Right lobe of liver (tissue), 4 donors: ENCODE data around the gene SPOCD1.

Experiments used
- CTCF ChIP-seq, 4 donors: fragments of 200-600 bp in 3 of 4; fragments of 450-650 bp in 1 of 4; IDR thresholded peaks; one replicate each; pipeline versions ENCODE4 v1.5.1 to v1.8.0; 2016 to 2022; ENCODE audit warnings: antibody characterized with exemption in 4 of 4, mild to moderate bottlenecking in 2 of 4
- POLR2A ChIP-seq: fragments of 450-650 bp; IDR thresholded peaks from one replicate; pipeline ENCODE4 v1.6.1; 2017; ENCODE audit warnings: antibody characterized with exemption, mild to moderate bottlenecking
- donor health status: DM: no; HTN: no; CAD: no.
- donor health status: DM: no; HTN: no; CAD: no.
- donor health status: DM: no; HTN: yes; CAD: no.

GRCh38 chr1:31811605-31812004 is 4.2 kb downstream of the SPOCD1 start:
- no peak for TF ChIP-seq CTCF (IDR thresholded peaks at IDR 0.05)
- TF ChIP-seq POLR2A = no peak
